Measurements from ENCODE around the gene PIBF1. TPM values are rescaled to one million over a fixed set of nuclear protein-coding genes. Genes with fewer than 3 reads are reported as not detected.

PIBF1 gene
- total RNA-seq, 4 donors from 2014 or later: 11.4 to 21.1 (median 13.5) TPM

DNA sequence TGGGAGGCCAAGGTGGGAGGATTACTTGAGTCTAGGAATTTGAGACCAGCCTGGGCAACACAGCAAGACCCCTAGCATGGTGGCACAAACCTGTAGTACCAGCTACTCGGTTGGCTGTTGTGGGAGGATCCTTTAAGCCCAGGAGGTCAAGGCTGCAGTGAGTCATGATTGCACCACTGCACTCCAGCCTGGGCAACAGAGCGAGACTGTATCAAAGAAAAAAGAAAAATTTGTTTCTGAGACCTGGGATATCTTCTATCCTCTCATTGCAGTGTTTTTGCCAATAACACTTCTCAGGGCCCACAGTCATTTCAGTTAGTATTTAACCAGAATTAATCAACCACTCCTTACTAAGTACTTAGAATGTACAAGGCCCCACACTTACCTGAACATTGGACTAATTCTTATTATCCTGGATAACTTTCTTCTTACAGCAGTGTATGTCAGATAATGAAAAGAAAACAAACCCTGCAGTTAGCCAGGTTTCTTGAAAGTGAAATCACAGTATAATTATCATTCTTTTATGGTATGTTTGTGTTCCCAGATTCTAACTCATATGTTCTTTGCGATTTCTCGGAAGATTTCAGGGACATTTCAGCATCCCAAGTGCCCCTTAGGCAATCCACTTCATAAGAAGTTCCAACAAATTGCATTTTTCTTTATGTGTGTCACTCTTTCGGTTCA lies 201.3 kb downstream of the PIBF1 start:
- WGBS, 2 donors: 67% methylated on average over 5 of the region's 5 CpGs
- TF ChIP-seq CTCF (IDR thresholded peaks at IDR 0.05) (no peak), POLR2A (IDR thresholded peaks at IDR 0.05) (no peak)
- intact Hi-C loops (cut with DNase I; ENCODE audit: low total_unique reads): no loop called here
- no peak for DNase-seq (ENCODE audit: low spot score in 2 of 2)
- H3K4me3 ChIP-seq (ENCODE audit: low read depth, poor library complexity, severe bottlenecking): no peak overlapping the region

DNA sequence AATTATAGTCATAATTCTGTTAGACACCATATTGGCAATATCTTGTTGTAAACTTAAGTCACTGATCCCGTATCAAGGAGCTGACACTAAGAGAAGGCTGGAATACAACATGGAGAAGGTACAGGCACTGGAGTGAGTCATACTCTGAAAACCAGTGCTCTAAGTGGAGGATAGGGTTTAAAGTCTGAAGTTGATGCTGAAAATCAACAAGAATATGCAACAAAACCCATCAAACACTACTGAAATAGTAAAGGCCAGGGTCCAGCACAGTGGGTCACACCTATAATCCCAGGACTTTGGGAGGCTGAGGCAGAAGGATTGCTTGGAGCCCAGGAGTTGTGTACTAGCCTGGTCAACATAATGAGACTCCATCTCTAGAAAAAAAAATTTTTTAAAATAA lies 203.7 kb downstream of the PIBF1 start:
- 89 to 100% methylated on average over 1 of the region's 1 CpG for WGBS, 2 donors
- TF ChIP-seq POLR2A (IDR thresholded peaks at IDR 0.05) (no peak), CTCF (IDR thresholded peaks at IDR 0.05) (no peak)
- intact Hi-C loops (cut with DNase I; ENCODE audit: low total_unique reads): no loop called here

DNA sequence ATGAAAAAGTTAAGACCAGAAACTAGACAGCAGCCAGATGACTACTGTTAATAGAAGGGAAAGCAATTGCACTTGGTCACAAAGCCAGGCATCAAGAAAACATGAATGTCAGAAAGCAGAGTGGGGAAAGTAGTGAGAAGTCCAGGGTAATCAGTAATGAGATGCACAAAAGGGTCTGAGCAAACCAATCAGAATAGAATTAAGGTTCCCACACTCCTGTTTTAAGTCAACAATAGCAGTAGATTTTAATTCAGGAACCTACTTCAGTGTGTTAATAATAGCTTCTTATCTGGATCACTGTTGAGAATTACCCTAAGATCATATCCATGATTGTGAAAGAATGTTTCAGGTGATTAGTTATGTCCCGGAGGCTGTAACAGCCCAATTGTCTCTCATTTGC lies 204.3 kb downstream of the PIBF1 start:
- TF ChIP-seq POLR2A (IDR thresholded peaks at IDR 0.05): no peak
- TF ChIP-seq CTCF (IDR thresholded peaks at IDR 0.05): no peak
- WGBS, 2 donors: 81 to 86% methylated on average over 1 of the region's 1 CpG

More for the DNA sequence above, 203.7 kb downstream of the PIBF1 start:
- no peak for DNase-seq (ENCODE audit: low spot score in 2 of 2)
- no peak overlapping the region for H3K4me3 ChIP-seq (ENCODE audit: low read depth, poor library complexity, severe bottlenecking)

GRCh38 chr13:72990953-72991352 lies 209.0 kb downstream of the PIBF1 start:
- no peak for TF ChIP-seq POLR2A (IDR thresholded peaks at IDR 0.05)
- TF ChIP-seq CTCF (IDR thresholded peaks at IDR 0.05): no peak
- intact Hi-C loops (cut with DNase I; ENCODE audit: low total_unique reads): no loop called here

More for the DNA sequence above, 204.3 kb downstream of the PIBF1 start:
- intact Hi-C loops (cut with DNase I; ENCODE audit: low total_unique reads): no loop called here
- no peak for DNase-seq (ENCODE audit: low spot score in 2 of 2)
- no peak overlapping the region for H3K4me3 ChIP-seq (ENCODE audit: low read depth, poor library complexity, severe bottlenecking)

DNA sequence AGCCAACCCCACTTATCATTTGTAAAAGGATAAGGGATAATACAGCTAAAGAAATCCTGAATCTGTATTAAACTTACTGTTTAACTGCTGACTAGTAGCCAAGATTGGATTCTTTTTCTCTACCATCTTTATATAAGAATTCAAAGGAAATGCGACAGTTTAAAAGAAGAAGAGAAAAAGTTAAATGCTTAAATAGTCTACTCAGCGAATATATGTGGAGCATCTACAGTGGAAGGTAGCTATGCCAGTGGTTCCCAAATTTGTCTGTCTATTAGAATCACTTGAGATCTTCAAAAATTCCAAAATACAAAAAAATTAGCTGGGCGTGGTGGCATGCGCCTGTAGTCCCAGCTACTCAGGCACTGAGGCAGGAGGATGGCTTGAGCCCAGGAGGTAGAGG lies 216.1 kb downstream of the PIBF1 start:
- WGBS, 2 donors: 97 to 99% methylated on average over 4 of the region's 4 CpGs
- no peak overlapping the region for H3K4me3 ChIP-seq (ENCODE audit: low read depth, poor library complexity, severe bottlenecking)
- no peak for DNase-seq (ENCODE audit: low spot score in 2 of 2)
- TF ChIP-seq CTCF (IDR thresholded peaks at IDR 0.05) (no peak), POLR2A (IDR thresholded peaks at IDR 0.05) (no peak)
- intact Hi-C loops (cut with DNase I; ENCODE audit: low total_unique reads): no loop called here

More at GRCh38 chr13:72990953-72991352, 209.0 kb downstream of the PIBF1 start:
- WGBS, 2 donors: 74 to 88% methylated on average over 3 of the region's 3 CpGs
- no peak overlapping the region for H3K4me3 ChIP-seq (ENCODE audit: low read depth, poor library complexity, severe bottlenecking)
- DNase-seq (ENCODE audit: low spot score in 2 of 2): no peak

All from lower leg skin (tissue), 4 donors.